ENCODE measurements around the gene MBOAT2.

DNA sequence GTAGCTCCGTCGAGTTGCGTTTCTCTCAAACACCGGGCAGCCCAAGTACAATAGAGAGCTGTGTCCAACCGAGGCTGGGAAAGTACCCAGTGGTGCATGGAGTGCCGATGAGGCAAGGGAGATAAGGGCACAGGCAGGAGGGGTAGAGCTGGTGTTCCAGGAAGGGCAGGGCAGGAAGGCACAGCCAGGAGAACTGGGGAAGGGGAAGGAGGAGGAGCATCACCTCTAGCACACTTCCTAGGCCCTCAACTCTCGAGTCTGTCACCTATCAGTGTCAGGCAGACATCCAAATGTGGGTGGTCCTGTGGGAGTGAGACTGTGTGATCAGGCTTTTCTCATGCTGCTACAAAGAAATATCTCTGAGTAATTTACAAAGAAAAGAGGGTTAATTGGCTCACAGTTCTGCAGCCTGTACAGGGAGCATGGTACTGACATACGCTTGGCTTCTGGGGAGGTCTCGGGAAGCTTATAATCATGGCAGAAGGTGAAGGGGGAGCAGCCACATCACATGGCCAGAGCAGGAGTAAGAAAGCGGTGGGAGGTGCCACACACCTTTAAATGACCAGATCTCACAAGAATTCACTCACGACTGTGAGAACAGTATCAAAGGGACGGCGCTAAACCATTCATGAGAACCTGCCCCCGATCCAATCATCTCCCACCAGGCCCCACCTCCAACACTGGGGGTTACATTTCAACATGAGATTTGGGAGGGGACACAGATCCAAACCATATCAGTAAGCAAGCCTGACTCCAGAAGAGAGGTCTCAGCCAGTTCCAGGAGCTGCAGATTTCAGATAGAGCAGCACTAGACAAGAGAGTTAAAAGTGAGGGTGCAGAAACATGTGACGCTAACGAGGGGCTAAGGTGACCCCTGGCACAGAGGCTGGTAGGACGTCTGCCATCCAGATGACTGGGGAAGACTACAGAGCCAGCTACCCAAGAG, 75.7 kb downstream of the MBOAT2 start:
- TF ChIP-seq, protein P1, sequence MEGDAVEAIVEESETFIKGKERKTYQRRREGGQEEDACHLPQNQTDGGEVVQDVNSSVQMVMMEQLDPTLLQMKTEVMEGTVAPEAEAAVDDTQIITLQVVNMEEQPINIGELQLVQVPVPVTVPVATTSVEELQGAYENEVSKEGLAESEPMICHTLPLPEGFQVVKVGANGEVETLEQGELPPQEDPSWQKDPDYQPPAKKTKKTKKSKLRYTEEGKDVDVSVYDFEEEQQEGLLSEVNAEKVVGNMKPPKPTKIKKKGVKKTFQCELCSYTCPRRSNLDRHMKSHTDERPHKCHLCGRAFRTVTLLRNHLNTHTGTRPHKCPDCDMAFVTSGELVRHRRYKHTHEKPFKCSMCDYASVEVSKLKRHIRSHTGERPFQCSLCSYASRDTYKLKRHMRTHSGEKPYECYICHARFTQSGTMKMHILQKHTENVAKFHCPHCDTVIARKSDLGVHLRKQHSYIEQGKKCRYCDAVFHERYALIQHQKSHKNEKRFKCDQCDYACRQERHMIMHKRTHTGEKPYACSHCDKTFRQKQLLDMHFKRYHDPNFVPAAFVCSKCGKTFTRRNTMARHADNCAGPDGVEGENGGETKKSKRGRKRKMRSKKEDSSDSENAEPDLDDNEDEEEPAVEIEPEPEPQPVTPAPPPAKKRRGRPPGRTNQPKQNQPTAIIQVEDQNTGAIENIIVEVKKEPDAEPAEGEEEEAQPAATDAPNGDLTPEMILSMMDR (conservative IDR thresholded peaks at IDR 0.05 in 1 of 2, IDR thresholded peaks at IDR 0.05 in 1 of 2; ENCODE audit: extremely low read depth in 1 of 2, insufficient read depth in 1 of 2, low read depth in 1 of 2, low read length in 2 of 2): no peak
- no peak for TF ChIP-seq EZH2 (IDR thresholded peaks at IDR 0.05; ENCODE audit: borderline replicate concordance, low read length)
